COLO668 (cell line): ENCODE measurements around the gene FAM227B.
"Not testable (repeated sequence)": the region's sequence is repeated elsewhere in the genome, so short reads cannot be mapped to it uniquely, and the experiment has no call there.

Experiments
- DNase-seq: peaks from one replicate; lab custom pipeline; 2025; ENCODE audit not compliant: unreplicated experiment; lab: John Stamatoyannopoulos, UW

Gene FAM227B

GRCh38 chr15:49441356-49441755, 179.3 kb downstream of the FAM227B start:
- DNase-seq = no peak

GRCh38 chr15:49439678-49440395, 180.8 kb downstream of the FAM227B start:
- DNase-seq = no peak

GRCh38 chr15:49438962-49439631, 181.5 kb downstream of the FAM227B start:
- DNase-seq = no peak

GRCh38 chr15:49436751-49437150, 183.9 kb downstream of the FAM227B start:
- no peak for DNase-seq

- no peak for DNase-seq
These were observed 185.4 kb downstream of the FAM227B start for GRCh38 chr15:49435174-49435573.

GRCh38 chr15:49430046-49430445, 190.6 kb downstream of the FAM227B start:
- no peak for DNase-seq

- no peak for DNase-seq
These were observed 192.1 kb downstream of the FAM227B start for GRCh38 chr15:49428409-49429095.

- no peak for DNase-seq
These were observed 193.2 kb downstream of the FAM227B start for GRCh38 chr15:49427372-49427771.

- no peak for DNase-seq
These were observed 195.7 kb downstream of the FAM227B start for GRCh38 chr15:49424954-49425353.

- DNase-seq = no peak
These were observed 196.6 kb downstream of the FAM227B start for GRCh38 chr15:49423901-49424550.

GRCh38 chr15:49423021-49423420, 197.6 kb downstream of the FAM227B start, which contains the start of gene FGF7:
Gene FGF7, plus strand, starts transcription at chr15:49423242. Its CDS starts 1,056 bp downstream, at chr15:49424298.
- DNase-seq = no peak

- peak; percentile 24 for DNase-seq
These were observed 198.6 kb downstream of the FAM227B start for GRCh38 chr15:49421991-49422390.

GRCh38 chr15:49418811-49419210, 201.8 kb downstream of the FAM227B start:
- no peak for DNase-seq

- no peak for DNase-seq
These were observed 205.0 kb downstream of the FAM227B start for GRCh38 chr15:49415638-49416037.

- DNase-seq = no peak
These were observed 205.5 kb downstream of the FAM227B start for GRCh38 chr15:49415149-49415548.

GRCh38 chr15:49412797-49413196, 207.8 kb downstream of the FAM227B start:
- DNase-seq = no peak

GRCh38 chr15:49410641-49411040, 210.0 kb downstream of the FAM227B start:
- DNase-seq = no peak

GRCh38 chr15:49406352-49407118, 214.1 kb downstream of the FAM227B start:
- no peak for DNase-seq

- not testable (repeated sequence) for DNase-seq
These were observed 217.9 kb downstream of the FAM227B start for GRCh38 chr15:49402515-49403296.

- DNase-seq = no peak
These were observed 233.1 kb downstream of the FAM227B start for GRCh38 chr15:49387471-49387870.
